Loucy (cell line): ENCODE measurements around the gene FGF22.

ENCODE experiments used
- H2AFZ ChIP-seq: fragments of 200-600 bp; sonication (generic); 2 replicates; pipeline ENCODE4 v1.6.0; 2016; ENCODE audit warnings: antibody characterized with exemption, mild to moderate bottlenecking, low read length, moderate library complexity
- H3F3A ChIP-seq: fragments of 200-600 bp; 2 replicates; pipeline ENCODE4 v1.6.0; 2016; ENCODE audit warnings: antibody characterized with exemption, low read depth, mild to moderate bottlenecking
- H3K27me3 ChIP-seq: fragments of 200-600 bp; sonication (generic); 2 replicates; pipeline ENCODE4 v1.6.1; 2014; ENCODE audit warnings: low read length, mild to moderate bottlenecking; ENCODE audit not compliant: insufficient read depth, poor library complexity, severe bottlenecking
- H3K36me3 ChIP-seq: fragments of 200-600 bp; sonication (generic); 2 replicates; pipeline ENCODE4 v1.6.1; 2016; ENCODE audit warnings: low read length; ENCODE audit not compliant: insufficient read depth
- H3K4me1 ChIP-seq: fragments of 200-600 bp; sonication (generic); 2 replicates; pipeline ENCODE4 v1.5.1; 2014; ENCODE audit warnings: low read length, mild to moderate bottlenecking; ENCODE audit not compliant: insufficient read depth, poor library complexity, severe bottlenecking
- H3K4me2 ChIP-seq: fragments of 200-600 bp; sonication (generic); 2 replicates; pipeline ENCODE4 v1.6.0; 2014; ENCODE audit warnings: antibody characterized with exemption, low read length, low read depth, mild to moderate bottlenecking; ENCODE audit not compliant: poor library complexity, severe bottlenecking
- H3K4me3 ChIP-seq: fragments of 200-600 bp; sonication (generic); 2 replicates; pipeline ENCODE4 v1.5.1; 2014; ENCODE audit warnings: low read length, mild to moderate bottlenecking, mixed read lengths; ENCODE audit not compliant: poor library complexity, severe bottlenecking
- H3K79me2 ChIP-seq: fragments of 200-600 bp; sonication (generic); 2 replicates; pipeline ENCODE4 v1.6.1; 2014; ENCODE audit warnings: low read length; ENCODE audit not compliant: insufficient read depth
- H3K9ac ChIP-seq: fragments of 200-600 bp; sonication (generic); 2 replicates; pipeline ENCODE4 v1.6.0; 2014; ENCODE audit warnings: mild to moderate bottlenecking, low read depth, low read length, moderate library complexity; ENCODE audit not compliant: poor library complexity, severe bottlenecking
- H3K9me2 ChIP-seq: fragments of 200-600 bp; sonication (generic); replicated peaks from 2 replicates; pipeline ENCODE4 v1.6.1; 2016; ENCODE audit warnings: low read depth, low read length, mixed read lengths
- H3K9me3 ChIP-seq: fragments of 200-600 bp; sonication (generic); 2 replicates; pipeline ENCODE4 v1.6.1; 2014; ENCODE audit warnings: mild to moderate bottlenecking, antibody characterized with exemption, low read length, low read depth; ENCODE audit not compliant: insufficient read depth
- H4K20me1 ChIP-seq: fragments of 200-600 bp; sonication (generic); 2 replicates; pipeline ENCODE4 v1.6.0; 2014; ENCODE audit warnings: antibody characterized with exemption, low read length, mild to moderate bottlenecking; ENCODE audit not compliant: insufficient read depth, poor library complexity, severe bottlenecking
- EZH2phosphoT487 ChIP-seq: fragments of 200-600 bp; IDR thresholded peaks from 2 replicates; pipeline ENCODE4 v1.6.1; 2018; ENCODE audit warnings: antibody characterized with exemption, mild to moderate bottlenecking, moderate library complexity, borderline replicate concordance
- TF ChIP-seq, protein P1 (sequence below): fragments of 200-600 bp; sonication (generic); conservative IDR thresholded peaks from 2 replicates; pipeline ENCODE4 v1.5.1; 2014; ENCODE audit warnings: mild to moderate bottlenecking, antibody characterized with exemption, low read length

Gene FGF22

DNA sequence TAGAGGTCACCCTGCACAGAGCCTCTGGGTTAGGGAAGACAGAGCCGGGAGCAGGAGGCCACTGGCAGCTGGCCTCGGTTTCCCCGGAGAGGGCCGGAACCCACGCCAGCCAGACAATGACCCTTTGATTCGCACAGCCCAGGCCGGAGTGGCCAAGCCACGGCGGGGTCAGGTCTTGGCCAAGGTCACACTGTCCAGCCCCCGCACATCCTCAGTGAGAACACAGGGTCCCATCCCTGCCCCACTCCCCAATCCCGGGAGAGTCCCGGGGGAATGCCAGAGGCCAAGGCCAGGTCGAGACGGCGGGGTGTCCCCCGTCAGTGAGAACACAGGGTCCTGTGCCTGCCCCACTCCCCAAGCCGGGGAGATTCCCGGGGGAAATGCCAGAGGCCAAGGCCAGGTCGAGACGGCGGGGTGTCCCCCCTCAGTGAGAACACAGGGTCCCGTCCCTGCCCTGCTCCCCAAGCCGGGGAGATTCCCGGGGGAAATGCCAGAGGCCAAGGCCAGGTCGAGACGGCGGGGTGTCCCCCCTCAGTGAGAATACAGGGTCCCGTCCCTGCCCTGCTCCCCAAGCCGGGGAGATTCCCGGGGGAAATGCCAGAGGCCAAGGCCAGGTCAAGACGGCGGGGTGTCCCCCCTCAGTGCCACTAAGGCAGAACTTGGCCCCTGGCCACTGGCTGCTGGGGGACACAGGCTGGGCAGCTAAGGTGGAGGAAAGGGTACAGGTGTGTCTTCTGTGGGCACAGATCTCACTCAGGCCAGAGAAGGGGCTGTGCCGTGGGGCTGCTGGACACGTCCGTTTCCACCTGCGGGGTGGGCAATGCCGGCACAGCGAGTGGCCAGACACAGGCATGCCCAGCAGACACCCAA is 34.8 kb downstream of the FGF22 start:
- Histone ChIP-seq H3K9me3 (no peaks in the 10 kb centered on the region), H3K36me3 (no peaks in the 10 kb centered on the region), H3K4me2 (no peak overlapping the region), H3K4me1 (peaks cover 6% of the 10 kb centered on the region), H2AFZ (no peak overlapping the region), H3K9ac (no peak overlapping the region), H3F3A (no peaks in the 10 kb centered on the region), H3K4me3 (no peak overlapping the region), H3K27me3 (no peaks in the 10 kb centered on the region), H3K79me2 (peaks cover 6% of the 10 kb centered on the region; the same call in 1 of the 2 replicates), H4K20me1 (no peaks in the 10 kb centered on the region), H3K9me2 (no peaks in the 10 kb centered on the region)
- no peak for TF ChIP-seq EZH2phosphoT487
- TF ChIP-seq, protein P1, sequence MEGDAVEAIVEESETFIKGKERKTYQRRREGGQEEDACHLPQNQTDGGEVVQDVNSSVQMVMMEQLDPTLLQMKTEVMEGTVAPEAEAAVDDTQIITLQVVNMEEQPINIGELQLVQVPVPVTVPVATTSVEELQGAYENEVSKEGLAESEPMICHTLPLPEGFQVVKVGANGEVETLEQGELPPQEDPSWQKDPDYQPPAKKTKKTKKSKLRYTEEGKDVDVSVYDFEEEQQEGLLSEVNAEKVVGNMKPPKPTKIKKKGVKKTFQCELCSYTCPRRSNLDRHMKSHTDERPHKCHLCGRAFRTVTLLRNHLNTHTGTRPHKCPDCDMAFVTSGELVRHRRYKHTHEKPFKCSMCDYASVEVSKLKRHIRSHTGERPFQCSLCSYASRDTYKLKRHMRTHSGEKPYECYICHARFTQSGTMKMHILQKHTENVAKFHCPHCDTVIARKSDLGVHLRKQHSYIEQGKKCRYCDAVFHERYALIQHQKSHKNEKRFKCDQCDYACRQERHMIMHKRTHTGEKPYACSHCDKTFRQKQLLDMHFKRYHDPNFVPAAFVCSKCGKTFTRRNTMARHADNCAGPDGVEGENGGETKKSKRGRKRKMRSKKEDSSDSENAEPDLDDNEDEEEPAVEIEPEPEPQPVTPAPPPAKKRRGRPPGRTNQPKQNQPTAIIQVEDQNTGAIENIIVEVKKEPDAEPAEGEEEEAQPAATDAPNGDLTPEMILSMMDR, result no peak

DNA sequence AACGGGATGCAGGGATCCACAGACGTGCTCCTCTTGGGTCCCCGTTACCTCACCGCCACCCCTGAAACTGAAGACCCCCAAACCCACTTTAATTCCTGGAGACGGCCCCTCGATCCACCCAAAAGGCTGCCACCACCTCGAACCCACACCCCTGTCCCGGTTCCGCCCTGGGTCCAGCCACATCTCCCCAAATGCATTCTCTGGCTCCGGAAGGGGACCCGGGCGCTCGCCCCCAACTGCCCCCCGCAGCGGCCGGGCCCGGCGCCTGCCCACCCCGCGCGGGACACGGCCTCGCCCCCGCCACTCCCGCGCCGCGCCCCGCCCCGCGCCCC is 36.3 kb downstream of the FGF22 start:
- H2AFZ ChIP-seq, result no peak overlapping the region
- no peak overlapping the region for H3K4me3 ChIP-seq
- H3F3A ChIP-seq, result no peaks in the 10 kb centered on the region
- no peaks in the 10 kb centered on the region for H3K9me2 ChIP-seq
- no peaks in the 10 kb centered on the region for H4K20me1 ChIP-seq
- H3K27me3 ChIP-seq, result no peaks in the 10 kb centered on the region
- TF ChIP-seq EZH2phosphoT487, result no peak
- TF ChIP-seq, protein P1, result no peak
- no peaks in the 10 kb centered on the region for H3K9me3 ChIP-seq
- peaks cover 7% of the 10 kb centered on the region; the same call in 1 of the 2 replicates for H3K79me2 ChIP-seq
- peaks cover 8% of the 10 kb centered on the region for H3K4me1 ChIP-seq
- H3K4me2 ChIP-seq, result no peak overlapping the region
- no peak overlapping the region for H3K9ac ChIP-seq
- H3K36me3 ChIP-seq, result no peaks in the 10 kb centered on the region

DNA sequence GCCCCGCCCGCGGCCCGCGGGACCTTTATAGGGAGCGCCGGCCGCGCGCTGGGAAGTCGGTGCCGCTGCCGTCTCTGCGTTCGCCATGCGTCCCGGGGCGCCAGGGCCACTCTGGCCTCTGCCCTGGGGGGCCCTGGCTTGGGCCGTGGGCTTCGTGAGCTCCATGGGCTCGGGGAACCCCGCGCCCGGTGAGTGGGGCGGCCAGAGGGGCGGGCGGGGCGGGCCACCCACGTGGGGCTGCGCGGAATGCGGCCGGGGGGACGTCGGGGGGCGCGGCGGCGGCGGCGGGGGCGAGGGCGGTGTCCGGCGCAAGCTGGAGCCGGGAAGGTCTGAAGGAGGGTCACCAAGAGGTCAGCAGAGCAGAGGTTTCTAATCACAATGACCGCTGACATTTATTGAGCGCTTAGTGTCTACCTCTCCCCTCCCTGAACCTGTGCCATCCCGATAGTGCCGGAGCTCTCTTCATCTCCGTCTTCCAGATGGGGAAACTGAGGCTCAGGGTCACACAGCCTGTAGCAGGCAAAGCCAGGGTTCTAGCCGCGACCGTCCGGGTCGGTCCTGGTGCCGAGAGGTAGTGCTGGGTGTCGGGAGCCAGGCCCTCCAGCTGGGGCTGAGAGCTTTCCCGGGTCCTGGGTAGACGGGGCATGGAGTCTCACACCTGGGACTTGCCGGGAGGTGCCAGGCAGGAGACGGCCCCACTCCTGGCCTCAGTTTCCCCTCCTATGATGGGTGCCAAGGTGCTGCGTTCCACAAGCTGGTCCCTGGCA is 36.8 kb downstream of the FGF22 start, which contains the start of gene FSTL3:
Gene FSTL3 (plus strand): TSS at position 54 of the 767 bp plus-strand sequence. CDS start 32 bp downstream, at position 86.
- TF ChIP-seq, protein P1, result no peak
- Histone ChIP-seq H3K36me3 (no peaks in the 10 kb centered on the region), H3K4me2 (no peak within 1 kb of the TSS), H3K9ac (no peak within 1 kb of the TSS), H3F3A (no peaks in the 10 kb centered on the region), H3K79me2 (peaks cover 7% of the 10 kb centered on the region; the same call in 1 of the 2 replicates), H2AFZ (no peak within 1 kb of the TSS), H3K9me2 (no peaks in the 10 kb centered on the region), H4K20me1 (no peaks in the 10 kb centered on the region), H3K9me3 (no peaks in the 10 kb centered on the region), H3K27me3 (no peaks in the 10 kb centered on the region), H3K4me1 (peaks cover 12% of the 10 kb centered on the region), H3K4me3 (no peak within 1 kb of the TSS)
